Stimulated activated CD4-positive, alpha-beta T cell treated with anti-CD3 and anti-CD28 coated beads, Interleukin-15, amount 100 ng/mL, for 24 hours (primary cell): ENCODE data around the gene DUOXA1.
A peak's percentile ranks its signal among the peaks of the same experiment; 100 is the strongest.
"Not testable (repeated sequence)": the region's sequence is repeated elsewhere in the genome, so short reads cannot be mapped to it uniquely, and the experiment has no call there.

ENCODE experiments used
- DNase-seq: peaks from one replicate; pipeline ENCODE4 v3.0.0-alpha.2; 2020

Gene DUOXA1

GRCh38 chr15:45150481-45150880, 20.8 kb upstream of the DUOXA1 start:
- DNase-seq, result no peak

- DNase-seq, result no peak
These were observed 19.4 kb upstream of the DUOXA1 start for GRCh38 chr15:45149060-45149459.

GRCh38 chr15:45148076-45149059, 18.7 kb upstream of the DUOXA1 start:
- DNase-seq, result no peak

DNA sequence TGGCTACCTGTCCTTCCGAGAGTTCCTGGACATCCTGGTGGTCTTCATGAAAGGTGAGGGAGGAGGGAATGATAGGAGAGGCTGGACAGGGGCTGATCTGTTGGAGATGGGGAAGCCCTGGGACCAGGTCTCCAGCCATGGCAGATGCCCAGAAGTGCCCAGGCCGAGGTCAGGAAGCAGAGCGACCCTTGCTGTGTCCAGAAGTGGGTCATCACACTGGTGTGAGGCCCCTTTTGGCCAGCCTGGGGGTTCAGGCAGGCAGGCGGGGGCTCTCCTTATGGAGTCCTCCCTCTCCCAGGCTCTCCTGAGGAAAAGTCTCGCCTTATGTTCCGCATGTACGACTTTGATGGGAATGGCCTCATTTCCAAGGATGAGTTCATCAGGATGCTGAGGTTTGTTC, 17.9 kb upstream of the DUOXA1 start:
- no peak for DNase-seq

GRCh38 chr15:45146405-45146804, 16.7 kb upstream of the DUOXA1 start:
- DNase-seq, result no peak

- DNase-seq, result no peak
These were observed 15.1 kb upstream of the DUOXA1 start for GRCh38 chr15:45144775-45145174.

DNA sequence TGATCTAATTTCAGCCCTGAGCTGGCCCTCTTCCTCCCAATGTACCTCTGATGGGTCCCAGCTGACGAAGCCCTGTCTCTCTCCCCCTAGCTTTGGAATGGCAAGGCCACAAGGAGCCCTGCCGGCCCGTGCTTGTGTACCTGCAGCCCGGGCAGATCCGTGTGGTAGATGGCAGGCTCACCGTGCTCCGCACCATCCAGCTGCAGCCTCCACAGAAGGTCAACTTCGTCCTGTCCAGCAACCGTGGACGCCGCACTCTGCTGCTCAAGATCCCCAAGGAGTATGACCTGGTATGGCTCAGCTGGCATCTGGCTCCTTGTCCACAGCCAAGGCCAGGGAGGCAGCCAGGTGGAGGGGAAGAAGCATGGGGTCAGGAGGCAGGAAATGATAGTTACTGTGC, 14.3 kb upstream of the DUOXA1 start:
- DNase-seq, result no peak

DNA sequence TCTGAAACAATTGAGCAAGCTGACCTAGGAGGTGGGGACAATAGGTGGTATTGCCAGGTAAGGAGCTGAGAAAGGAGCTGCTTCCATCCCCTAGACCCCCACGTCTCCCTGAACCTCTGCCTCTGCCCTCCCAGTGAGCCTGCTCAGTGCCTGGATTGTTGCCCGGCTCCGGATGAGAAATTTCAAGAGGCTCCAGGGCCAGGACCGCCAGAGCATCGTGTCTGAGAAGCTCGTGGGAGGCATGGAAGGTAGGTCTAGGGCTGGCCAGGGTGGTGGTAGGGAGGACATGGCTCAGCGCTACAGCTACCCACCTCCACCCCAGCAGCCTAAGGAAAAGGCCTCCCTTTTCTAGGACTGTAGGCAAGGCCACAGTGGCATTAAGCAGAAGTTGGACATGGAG, 13.4 kb upstream of the DUOXA1 start:
- no peak for DNase-seq

DNA sequence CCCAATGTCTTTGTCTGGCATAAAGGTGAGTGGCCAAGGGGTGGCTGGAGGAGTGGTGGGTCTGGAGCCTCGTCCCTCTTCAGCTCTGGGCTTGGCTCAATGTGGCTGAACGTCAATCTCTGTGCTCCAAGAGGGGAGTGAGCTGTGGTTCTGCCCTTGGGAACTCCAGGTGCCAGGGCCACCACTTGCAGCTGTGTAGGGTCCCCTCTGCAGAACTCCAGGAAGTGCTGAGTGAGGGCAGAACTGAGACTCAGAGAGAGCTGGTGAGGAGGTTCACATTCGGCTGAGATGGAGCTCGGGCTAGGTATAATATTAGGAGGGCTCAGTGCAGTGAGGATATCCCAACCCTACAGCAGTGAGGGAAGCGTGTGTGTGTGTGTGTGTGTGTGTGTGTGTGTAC, 11.7 kb upstream of the DUOXA1 start:
- DNase-seq, result no peak

- no peak for DNase-seq
These were observed 11.0 kb upstream of the DUOXA1 start for GRCh38 chr15:45140557-45141250.

GRCh38 chr15:45139770-45140169, 10.1 kb upstream of the DUOXA1 start:
- no peak for DNase-seq

DNA sequence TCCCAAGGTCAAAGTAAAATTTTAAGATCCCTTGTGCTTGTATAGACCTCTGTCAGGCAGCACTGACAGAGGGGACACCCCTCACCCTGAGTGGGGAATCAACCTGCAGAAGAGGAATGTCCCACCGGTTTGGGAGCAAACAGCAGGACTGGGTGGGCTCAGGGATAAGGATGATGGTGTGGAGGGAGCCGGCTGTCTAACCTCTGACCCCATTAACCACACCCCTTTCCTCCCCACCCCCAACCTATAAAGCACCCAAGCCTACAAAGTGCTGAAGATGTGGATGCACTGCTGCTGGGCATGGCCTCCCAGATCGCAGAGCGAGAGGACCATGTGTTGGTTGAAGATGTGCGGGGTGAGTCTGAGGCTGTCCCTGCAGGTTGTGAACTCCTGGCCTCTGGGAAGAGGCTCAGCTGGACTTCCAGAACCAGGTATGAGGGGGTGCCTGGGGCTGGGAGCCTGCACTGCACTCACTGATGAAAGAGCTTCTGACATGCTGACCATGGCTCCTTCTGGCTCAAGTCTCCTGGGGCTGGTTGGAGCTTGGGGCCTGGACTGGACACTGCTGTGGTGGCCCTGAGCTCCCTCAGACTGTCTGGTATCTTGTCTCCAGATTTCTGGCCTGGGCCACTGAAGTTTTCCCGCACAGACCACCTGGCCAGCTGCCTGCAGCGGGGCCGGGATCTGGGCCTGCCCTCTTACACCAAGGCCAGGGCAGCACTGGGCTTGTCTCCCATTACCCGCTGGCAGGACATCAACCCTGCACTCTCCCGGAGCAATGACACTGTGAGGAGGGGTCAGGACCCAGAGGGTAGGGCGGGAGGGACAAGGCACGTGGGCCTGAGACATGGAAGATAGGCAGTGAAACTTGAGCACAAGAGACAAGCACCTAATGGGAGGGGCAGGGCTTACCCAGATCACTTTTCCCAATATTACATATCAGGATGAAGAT, 9.4 kb upstream of the DUOXA1 start:
- DNase-seq, result no peak

GRCh38 chr15:45137703-45138102, 8.0 kb upstream of the DUOXA1 start:
- no peak for DNase-seq

DNA sequence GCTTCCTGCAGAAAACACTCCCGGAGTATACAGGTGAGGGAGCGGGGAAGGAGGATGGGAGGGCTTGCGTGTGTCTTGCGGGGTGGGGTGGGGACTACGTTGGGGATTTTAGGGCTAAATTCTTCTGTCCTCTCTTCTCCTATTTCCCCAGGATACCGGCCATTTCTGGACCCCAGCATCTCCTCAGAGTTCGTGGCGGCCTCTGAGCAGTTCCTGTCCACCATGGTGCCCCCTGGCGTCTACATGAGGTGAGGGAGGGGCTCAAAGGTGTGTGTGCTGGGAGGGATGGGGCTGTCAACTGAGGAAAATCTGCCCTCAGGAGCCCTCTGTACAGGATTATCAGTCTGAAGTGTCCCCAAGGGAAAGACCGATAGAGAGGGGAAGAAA, 6.7 kb upstream of the DUOXA1 start:
- peak; percentile 30 for DNase-seq

GRCh38 chr15:45135705-45136377, 6.2 kb upstream of the DUOXA1 start:
- DNase-seq, result not testable (repeated sequence)

- peak; percentile 41 for DNase-seq
These were observed 5.3 kb upstream of the DUOXA1 start for GRCh38 chr15:45134682-45135604.

- no peak for DNase-seq
These were observed 4.4 kb upstream of the DUOXA1 start for GRCh38 chr15:45134046-45134445.

- DNase-seq, result no peak
These were observed 3.9 kb upstream of the DUOXA1 start for GRCh38 chr15:45133561-45133920.

DNA sequence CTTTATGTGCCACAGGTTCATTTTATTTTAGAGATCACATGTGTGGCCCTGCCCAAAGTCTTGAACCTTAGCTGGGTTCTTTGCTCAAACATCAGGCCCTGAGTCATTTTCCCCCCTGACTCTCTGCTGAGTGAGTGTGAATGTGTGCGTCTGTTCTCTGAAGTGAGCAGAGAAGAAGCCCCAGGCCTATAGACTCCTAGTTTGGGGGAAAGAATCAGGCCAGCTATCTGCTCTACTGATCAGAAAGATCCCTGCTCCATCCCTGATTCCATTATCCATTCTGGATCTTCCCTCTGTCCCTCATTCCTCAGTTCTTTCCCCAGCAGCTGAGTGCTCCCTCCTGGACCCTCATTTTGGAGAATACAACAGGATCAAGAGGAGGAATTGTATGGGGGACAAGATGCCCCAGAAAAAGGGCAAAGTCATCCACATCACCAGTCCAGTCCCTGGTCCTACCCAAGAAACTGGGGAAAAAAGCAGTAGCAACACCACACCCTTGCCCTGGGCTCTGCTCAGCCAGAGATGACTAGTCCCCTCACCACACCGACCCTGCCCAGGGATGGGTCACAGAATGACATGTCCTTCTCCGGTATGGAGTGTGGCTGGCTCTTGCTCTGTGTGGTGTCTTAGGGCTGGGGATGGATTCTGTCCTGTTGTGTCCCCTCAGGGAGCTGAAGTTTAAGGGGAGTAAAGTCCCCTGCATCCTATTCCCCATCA, 3.3 kb upstream of the DUOXA1 start:
- no peak for DNase-seq

DNA sequence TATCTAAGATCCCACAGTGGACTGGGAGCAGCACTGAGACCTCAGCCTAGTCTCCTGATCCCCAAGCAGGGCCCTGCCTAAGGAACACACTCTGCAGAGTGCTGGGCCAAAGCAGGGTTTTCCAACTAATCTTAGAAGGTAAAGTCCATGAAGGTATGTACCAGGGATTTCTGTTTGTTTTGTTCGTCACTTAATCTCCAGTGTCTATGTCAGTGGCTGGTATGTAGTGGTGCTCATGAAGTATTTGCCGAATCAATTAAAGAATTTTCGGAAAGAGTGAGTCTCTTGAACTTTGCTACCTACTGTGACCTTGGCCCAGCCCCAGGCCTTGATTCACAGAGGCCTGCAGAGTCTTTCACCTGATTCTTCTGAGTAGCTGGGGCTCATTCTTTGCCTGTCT, 1.8 kb upstream of the DUOXA1 start:
- no peak for DNase-seq
